Esophagus muscularis mucosa (tissue), 3 donors: ENCODE measurements around the gene MARCHF11.

ENCODE experiments used
- POLR2A ChIP-seq: fragments of 450-650 bp; IDR thresholded peaks from one replicate; pipeline ENCODE4 v1.6.1; 2017; ENCODE audit warnings: antibody characterized with exemption, moderate library complexity, mild to moderate bottlenecking, low read depth
- POLR2AphosphoS5 ChIP-seq, 2 donors: sonication (generic); formaldehyde crosslinking; IDR thresholded peaks; one replicate each; pipeline ENCODE4 v1.6.1; 2017; ENCODE audit warnings: antibody characterized with exemption in 2 of 2
- TF ChIP-seq, protein P1 (sequence below), 3 experiments: fragments of 200-600 bp in 2 of 3; fragments of 450-650 bp in 1 of 3; sonication (generic) in 2 of 3; IDR thresholded peaks; one replicate each; pipeline ENCODE4 v1.5.1; 2017 to 2019; ENCODE audit warnings: antibody characterized with exemption in 3 of 3, mild to moderate bottlenecking in 2 of 3, moderate library complexity in 1 of 3

DNA sequence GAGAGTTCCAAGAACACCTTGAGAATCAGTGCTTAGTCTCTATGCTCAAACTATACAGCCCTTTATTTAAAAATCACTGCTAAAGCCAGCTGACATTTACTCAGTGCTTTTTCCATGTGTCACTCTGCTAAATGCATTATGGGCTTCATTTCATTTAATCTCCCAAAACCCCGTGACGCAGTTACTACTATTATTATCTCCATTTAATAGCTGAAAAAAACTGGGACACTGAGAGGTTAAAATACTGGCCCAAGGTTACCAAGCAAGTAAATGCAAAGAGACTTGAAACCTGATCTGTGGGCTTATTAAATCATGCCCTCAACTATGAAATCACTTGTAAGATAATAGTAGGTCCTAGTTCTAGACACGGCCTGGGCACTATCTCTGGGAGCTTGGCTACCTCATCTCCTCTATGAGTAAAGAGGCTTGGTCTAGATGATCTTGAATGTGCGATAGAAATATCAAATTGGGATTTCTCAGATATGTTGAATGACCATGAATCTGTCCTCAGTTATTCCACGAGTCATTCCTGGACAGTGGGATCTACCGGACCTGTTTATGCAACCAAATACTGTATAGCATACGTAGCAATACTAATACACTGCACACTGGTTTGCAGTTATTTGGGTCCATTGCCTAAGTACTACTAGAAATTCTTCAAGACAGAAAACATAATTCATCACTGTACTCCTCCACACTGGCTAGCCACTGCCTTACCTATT, 32.3 kb downstream of the MARCHF11 start:
- TF ChIP-seq, protein P1, sequence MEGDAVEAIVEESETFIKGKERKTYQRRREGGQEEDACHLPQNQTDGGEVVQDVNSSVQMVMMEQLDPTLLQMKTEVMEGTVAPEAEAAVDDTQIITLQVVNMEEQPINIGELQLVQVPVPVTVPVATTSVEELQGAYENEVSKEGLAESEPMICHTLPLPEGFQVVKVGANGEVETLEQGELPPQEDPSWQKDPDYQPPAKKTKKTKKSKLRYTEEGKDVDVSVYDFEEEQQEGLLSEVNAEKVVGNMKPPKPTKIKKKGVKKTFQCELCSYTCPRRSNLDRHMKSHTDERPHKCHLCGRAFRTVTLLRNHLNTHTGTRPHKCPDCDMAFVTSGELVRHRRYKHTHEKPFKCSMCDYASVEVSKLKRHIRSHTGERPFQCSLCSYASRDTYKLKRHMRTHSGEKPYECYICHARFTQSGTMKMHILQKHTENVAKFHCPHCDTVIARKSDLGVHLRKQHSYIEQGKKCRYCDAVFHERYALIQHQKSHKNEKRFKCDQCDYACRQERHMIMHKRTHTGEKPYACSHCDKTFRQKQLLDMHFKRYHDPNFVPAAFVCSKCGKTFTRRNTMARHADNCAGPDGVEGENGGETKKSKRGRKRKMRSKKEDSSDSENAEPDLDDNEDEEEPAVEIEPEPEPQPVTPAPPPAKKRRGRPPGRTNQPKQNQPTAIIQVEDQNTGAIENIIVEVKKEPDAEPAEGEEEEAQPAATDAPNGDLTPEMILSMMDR (IDR thresholded peaks at IDR 0.05), result no peak
- no peak for TF ChIP-seq POLR2AphosphoS5 (IDR thresholded peaks at IDR 0.05)
- TF ChIP-seq POLR2A, result no peak
